GM12892 (cell line): Measurements from ENCODE around the gene TNS1.

Source experiments
- POLR2A ChIP-seq: IDR thresholded peaks from 2 replicates; pipeline ENCODE4 v1.6.1; 2011; ENCODE audit warnings: low read depth, low read length, control low read depth
- POLR2AphosphoS5 ChIP-seq: IDR thresholded peaks from 2 replicates; pipeline ENCODE4 v1.6.1; 2011; ENCODE audit warnings: low read depth, low read length, control low read depth
- TAF1 ChIP-seq: IDR thresholded peaks from 2 replicates; pipeline ENCODE4 v1.6.1; 2011; ENCODE audit warnings: low read depth, mild to moderate bottlenecking, control low read depth, low read length, borderline replicate concordance

GRCh38 chr2:217960351-217960750 lies 42.4 kb downstream of the TNS1 start:
- TF ChIP-seq POLR2A, result no peak
- TF ChIP-seq POLR2AphosphoS5, result no peak
- TF ChIP-seq TAF1, result no peak
